Measurements from ENCODE around the gene MELK. TPM values are rescaled to one million over a fixed set of nuclear protein-coding genes. Genes with fewer than 3 reads are reported as not detected.

The MELK gene
- total and polyA plus RNA-seq, 2 of the 13 experiments (the other 11 are each of a cell fraction or from before 2014, with no cell fraction given), result 16.7 to 50.4 TPM

DNA sequence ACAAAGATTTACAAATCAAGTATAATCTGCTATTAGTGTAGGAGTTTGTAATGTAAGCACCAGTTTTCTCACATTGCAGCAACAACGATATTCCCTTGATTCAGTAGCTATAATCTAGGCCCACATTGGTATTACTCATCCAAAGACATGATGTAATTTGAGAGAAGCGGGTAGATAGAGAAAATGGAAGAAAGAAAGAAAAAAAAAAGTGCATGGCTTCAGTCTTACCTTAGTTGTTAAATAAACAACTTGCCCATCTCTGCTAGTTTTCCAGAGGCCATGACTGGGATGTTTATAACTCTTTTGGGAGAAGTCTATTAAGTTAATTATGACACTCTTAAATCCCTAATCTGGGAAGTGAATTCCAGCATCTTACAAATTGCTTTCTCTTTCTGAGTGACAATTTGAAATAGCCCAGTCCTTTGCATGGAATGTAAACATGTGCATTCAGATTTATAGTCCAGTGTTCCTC, 2.8 kb downstream of the MELK start:
- H3K9me3 ChIP-seq (ENCODE audit: low read length), result no peaks in the 10 kb centered on the region
- intact Hi-C loops (cut with micrococcal nuclease; ENCODE audit: unreplicated experiment), result no loop called here
- peaks cover 60% of the 10 kb centered on the region for H3K4me1 ChIP-seq (ENCODE audit: insufficient read depth, low read length)
- POLR2A ChIA-PET, result no interaction called here
- TF ChIP-seq SETDB1 (CRISPR knock-in tag; IDR thresholded peaks at IDR 0.05; ENCODE audit: borderline replicate concordance) (no peak), FOXA1 (IDR thresholded peaks at IDR 0.05) (no peak), FOXA1 (CRISPR knock-in tag; IDR thresholded peaks at IDR 0.05) (0 out of 2 replicates have a peak, but pooled peaks have one; percentile 31), FOXA3 (CRISPR knock-in tag; IDR thresholded peaks at IDR 0.05) (peak; percentile 31; the same call in 1 of the 2 replicates), ZSCAN25 (CRISPR knock-in tag; IDR thresholded peaks at IDR 0.05) (no peak)
- BruUV-seq (replicated peaks), result no TSS peak
- H3K27ac ChIP-seq (ENCODE audit: extremely low read length, insufficient read depth, low read length), result peak overlapping the region; percentile 59
- H2AFZ ChIP-seq (ENCODE audit: low read length), result no peak overlapping the region
- CTCF ChIA-PET (ENCODE audit: low intra/inter-chr PET ratio, low total read pairs), result no interaction called here
- no peaks in the 10 kb centered on the region; a peak in 1 of 5 replicates for H3K36me3 ChIP-seq (replicated peaks in 1 of 2; ENCODE audit: control insufficient read depth in 1 of 2, insufficient read depth in 2 of 2, low read length in 2 of 2)
- peak overlapping the region in 2 of 3 experiments; percentile 26 to 28; a peak in 2 of 6 replicates for H3K4me3 ChIP-seq (replicated peaks in 1 of 3; ENCODE audit: insufficient read depth in 1 of 3, low read depth in 2 of 3, low read length in 3 of 3)
- 60% methylated on average over 2 of the region's 2 CpGs for WGBS (ENCODE audit: low lambda C conversion rate)
- peaks cover 50% of the 10 kb centered on the region for H3K79me2 ChIP-seq (ENCODE audit: insufficient read depth, low read length)
- 0 out of 2 replicates have a peak overlapping the region, but pooled peaks have one; percentile 5 for H3K9ac ChIP-seq (ENCODE audit: insufficient read depth, low read depth, low read length)
- no peak for ATAC-seq
- no peak for DNase-seq (ENCODE audit: low spot score)
- no peak for FAIRE-seq
- no peaks in the 10 kb centered on the region for H4K20me1 ChIP-seq (ENCODE audit: insufficient read depth, low read length)
- H3K27me3 ChIP-seq (ENCODE audit: control insufficient read depth in 1 of 2, insufficient read depth in 2 of 2, low read length in 2 of 2), result no peaks in the 10 kb centered on the region; a peak in 1 of 5 replicates
- peak overlapping the region; percentile 52 for H3K4me2 ChIP-seq (ENCODE audit: low read depth, low read length)
- in situ Hi-C loops (cut with HindIII; ENCODE audit: extremely low pct_ligation_motif_present, low pct_unique_long_range_greater_than_20kb), result no loop called here

DNA sequence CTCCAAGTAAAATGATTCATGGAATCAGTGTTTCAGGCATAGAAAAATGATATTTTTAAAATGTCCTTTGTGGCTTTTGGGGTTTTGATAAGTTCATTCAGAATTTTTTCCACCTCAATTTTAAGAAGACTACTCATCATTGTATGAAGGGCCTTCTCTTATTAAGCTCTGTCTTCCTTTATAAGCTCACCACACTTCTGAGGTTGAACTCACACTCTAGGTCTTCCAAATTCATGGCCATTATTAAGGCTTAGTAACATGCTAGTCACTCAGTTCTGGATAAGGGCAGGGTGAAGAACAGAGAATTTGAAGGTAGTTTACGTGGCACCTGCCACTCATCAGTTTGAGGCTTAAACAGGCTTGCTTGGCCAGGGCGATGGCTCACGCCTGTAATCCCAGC, 4.2 kb downstream of the MELK start:
- Histone ChIP-seq H3K9me3 (ENCODE audit: low read length) (no peaks in the 10 kb centered on the region), H2AFZ (ENCODE audit: low read length) (no peak overlapping the region), H3K27me3 (ENCODE audit: control insufficient read depth in 1 of 2, insufficient read depth in 2 of 2, low read length in 2 of 2) (no peaks in the 10 kb centered on the region; a peak in 1 of 5 replicates), H3K4me3 (replicated peaks in 1 of 3; ENCODE audit: insufficient read depth in 1 of 3, low read depth in 2 of 3, low read length in 3 of 3) (no peak overlapping the region), H3K4me1 (ENCODE audit: insufficient read depth, low read length) (peaks cover 51% of the 10 kb centered on the region), H3K4me2 (ENCODE audit: low read depth, low read length) (no peak overlapping the region), H4K20me1 (ENCODE audit: insufficient read depth, low read length) (no peaks in the 10 kb centered on the region), H3K79me2 (ENCODE audit: insufficient read depth, low read length) (peaks cover 50% of the 10 kb centered on the region), H3K27ac (ENCODE audit: extremely low read length, insufficient read depth, low read length) (no peak overlapping the region), H3K9ac (ENCODE audit: insufficient read depth, low read depth, low read length) (no peak overlapping the region), H3K36me3 (replicated peaks in 1 of 2; ENCODE audit: control insufficient read depth in 1 of 2, insufficient read depth in 2 of 2, low read length in 2 of 2) (no peaks in the 10 kb centered on the region; a peak in 2 of 5 replicates)
- in situ Hi-C loops (cut with HindIII; ENCODE audit: extremely low pct_ligation_motif_present, low pct_unique_long_range_greater_than_20kb) (no loop called here), intact Hi-C loops (cut with micrococcal nuclease; ENCODE audit: unreplicated experiment) (no loop called here)
- ATAC-seq (no peak), DNase-seq (ENCODE audit: low spot score) (no peak), FAIRE-seq (no peak)
- ChIA-PET CTCF (ENCODE audit: low intra/inter-chr PET ratio, low total read pairs) (no interaction called here), POLR2A (no interaction called here)
- BruUV-seq (replicated peaks), result no TSS peak
- TF ChIP-seq, protein P1, sequence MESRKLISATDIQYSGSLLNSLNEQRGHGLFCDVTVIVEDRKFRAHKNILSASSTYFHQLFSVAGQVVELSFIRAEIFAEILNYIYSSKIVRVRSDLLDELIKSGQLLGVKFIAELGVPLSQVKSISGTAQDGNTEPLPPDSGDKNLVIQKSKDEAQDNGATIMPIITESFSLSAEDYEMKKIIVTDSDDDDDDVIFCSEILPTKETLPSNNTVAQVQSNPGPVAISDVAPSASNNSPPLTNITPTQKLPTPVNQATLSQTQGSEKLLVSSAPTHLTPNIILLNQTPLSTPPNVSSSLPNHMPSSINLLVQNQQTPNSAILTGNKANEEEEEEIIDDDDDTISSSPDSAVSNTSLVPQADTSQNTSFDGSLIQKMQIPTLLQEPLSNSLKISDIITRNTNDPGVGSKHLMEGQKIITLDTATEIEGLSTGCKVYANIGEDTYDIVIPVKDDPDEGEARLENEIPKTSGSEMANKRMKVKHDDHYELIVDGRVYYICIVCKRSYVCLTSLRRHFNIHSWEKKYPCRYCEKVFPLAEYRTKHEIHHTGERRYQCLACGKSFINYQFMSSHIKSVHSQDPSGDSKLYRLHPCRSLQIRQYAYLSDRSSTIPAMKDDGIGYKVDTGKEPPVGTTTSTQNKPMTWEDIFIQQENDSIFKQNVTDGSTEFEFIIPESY (CRISPR knock-in tag; IDR thresholded peaks at IDR 0.05), result no peak
- TF ChIP-seq, protein P2, sequence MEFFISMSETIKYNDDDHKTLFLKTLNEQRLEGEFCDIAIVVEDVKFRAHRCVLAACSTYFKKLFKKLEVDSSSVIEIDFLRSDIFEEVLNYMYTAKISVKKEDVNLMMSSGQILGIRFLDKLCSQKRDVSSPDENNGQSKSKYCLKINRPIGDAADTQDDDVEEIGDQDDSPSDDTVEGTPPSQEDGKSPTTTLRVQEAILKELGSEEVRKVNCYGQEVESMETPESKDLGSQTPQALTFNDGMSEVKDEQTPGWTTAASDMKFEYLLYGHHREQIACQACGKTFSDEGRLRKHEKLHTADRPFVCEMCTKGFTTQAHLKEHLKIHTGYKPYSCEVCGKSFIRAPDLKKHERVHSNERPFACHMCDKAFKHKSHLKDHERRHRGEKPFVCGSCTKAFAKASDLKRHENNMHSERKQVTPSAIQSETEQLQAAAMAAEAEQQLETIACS (CRISPR knock-in tag; IDR thresholded peaks at IDR 0.05), result no peak
- no peak for TF ChIP-seq ZKSCAN1 (IDR thresholded peaks at IDR 0.05; ENCODE audit: low read length)
- TF ChIP-seq, protein P3, sequence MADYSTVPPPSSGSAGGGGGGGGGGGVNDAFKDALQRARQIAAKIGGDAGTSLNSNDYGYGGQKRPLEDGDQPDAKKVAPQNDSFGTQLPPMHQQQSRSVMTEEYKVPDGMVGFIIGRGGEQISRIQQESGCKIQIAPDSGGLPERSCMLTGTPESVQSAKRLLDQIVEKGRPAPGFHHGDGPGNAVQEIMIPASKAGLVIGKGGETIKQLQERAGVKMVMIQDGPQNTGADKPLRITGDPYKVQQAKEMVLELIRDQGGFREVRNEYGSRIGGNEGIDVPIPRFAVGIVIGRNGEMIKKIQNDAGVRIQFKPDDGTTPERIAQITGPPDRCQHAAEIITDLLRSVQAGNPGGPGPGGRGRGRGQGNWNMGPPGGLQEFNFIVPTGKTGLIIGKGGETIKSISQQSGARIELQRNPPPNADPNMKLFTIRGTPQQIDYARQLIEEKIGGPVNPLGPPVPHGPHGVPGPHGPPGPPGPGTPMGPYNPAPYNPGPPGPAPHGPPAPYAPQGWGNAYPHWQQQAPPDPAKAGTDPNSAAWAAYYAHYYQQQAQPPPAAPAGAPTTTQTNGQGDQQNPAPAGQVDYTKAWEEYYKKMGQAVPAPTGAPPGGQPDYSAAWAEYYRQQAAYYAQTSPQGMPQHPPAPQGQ (CRISPR knock-in tag; IDR thresholded peaks at IDR 0.05; ENCODE audit: borderline replicate concordance), result no peak
- TF ChIP-seq SALL1 (CRISPR knock-in tag; IDR thresholded peaks at IDR 0.05), result no peak
- TF ChIP-seq CHD4 (IDR thresholded peaks at IDR 0.05; ENCODE audit: borderline replicate concordance, low read length), result no peak
- TF ChIP-seq, protein P4, sequence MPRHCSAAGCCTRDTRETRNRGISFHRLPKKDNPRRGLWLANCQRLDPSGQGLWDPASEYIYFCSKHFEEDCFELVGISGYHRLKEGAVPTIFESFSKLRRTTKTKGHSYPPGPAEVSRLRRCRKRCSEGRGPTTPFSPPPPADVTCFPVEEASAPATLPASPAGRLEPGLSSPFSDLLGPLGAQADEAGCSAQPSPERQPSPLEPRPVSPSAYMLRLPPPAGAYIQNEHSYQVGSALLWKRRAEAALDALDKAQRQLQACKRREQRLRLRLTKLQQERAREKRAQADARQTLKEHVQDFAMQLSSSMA (CRISPR knock-in tag; IDR thresholded peaks at IDR 0.05), result no peak
- WGBS (ENCODE audit: low lambda C conversion rate), result 100% methylated on average over 3 of the region's 3 CpGs
